Choroid plexus epithelial cell (primary cell): ENCODE results near the gene DUSP2.

Experiments
- DNase-seq: peaks from one replicate; pipeline ENCODE4 v3.0.0-alpha.2; 2010; ENCODE audit warnings: low read depth
- H3K4me3 ChIP-seq: 2 replicates; pipeline ENCODE4 v1.5.1; 2011; ENCODE audit warnings: low read depth, mild to moderate bottlenecking, control low read depth, low read length, moderate library complexity
- CTCF ChIP-seq: conservative IDR thresholded peaks from 2 replicates; pipeline ENCODE4 v1.5.1; 2011; ENCODE audit warnings: low read depth, mild to moderate bottlenecking, control low read depth, inconsistent platforms, low read length, moderate library complexity

DUSP2 gene

GRCh38 chr2:96134421-96134820 is 10.8 kb downstream of the DUSP2 start:
- TF ChIP-seq CTCF: no peak
- no peak for DNase-seq
- H3K4me3 ChIP-seq: no peak overlapping the region

GRCh38 chr2:96131813-96132745 is 13.2 kb downstream of the DUSP2 start:
- DNase-seq: no peak
- TF ChIP-seq CTCF: no peak
- no peak overlapping the region for H3K4me3 ChIP-seq

GRCh38 chr2:96131152-96131812 is 14.0 kb downstream of the DUSP2 start:
- no peak for DNase-seq
- H3K4me3 ChIP-seq: no peak overlapping the region
- no peak for TF ChIP-seq CTCF

GRCh38 chr2:96130483-96130882 is 14.8 kb downstream of the DUSP2 start:
- no peak for TF ChIP-seq CTCF
- no peak for DNase-seq
- no peak overlapping the region for H3K4me3 ChIP-seq

GRCh38 chr2:96129528-96130120 is 15.6 kb downstream of the DUSP2 start:
- DNase-seq: no peak
- no peak for TF ChIP-seq CTCF
- H3K4me3 ChIP-seq: no peak overlapping the region

GRCh38 chr2:96128456-96128855 is 16.8 kb downstream of the DUSP2 start:
- no peak overlapping the region for H3K4me3 ChIP-seq
- TF ChIP-seq CTCF: no peak
- DNase-seq: no peak
